B cell (primary cell): ENCODE data around the gene TRIP10.

Experiments used
- CTCF ChIP-seq: fragments of 200-600 bp; IDR thresholded peaks from one replicate; pipeline ENCODE4 v1.8.0; 2022; ENCODE audit warnings: antibody characterized with exemption, mild to moderate bottlenecking
- EZH2 ChIP-seq: IDR thresholded peaks from 2 replicates; pipeline ENCODE4 v1.6.1; 2012; ENCODE audit warnings: borderline replicate concordance, low read depth, mild to moderate bottlenecking, moderate library complexity, low read length; ENCODE audit not compliant: insufficient read depth, poor library complexity, severe bottlenecking

GRCh38 chr19:6738787-6739389, 592 bp upstream of the TRIP10 start:
- TF ChIP-seq CTCF = peak; percentile 8
- no peak for TF ChIP-seq EZH2
